Measurements from ENCODE around the gene GUCY2C. TPM values are rescaled to one million over a fixed set of nuclear protein-coding genes. Genes with fewer than 3 reads are reported as not detected.

The GUCY2C gene
- total RNA-seq, 1 experiment from 2014 or later: 1.9 TPM

- no peaks in the 10 kb centered on the region for H3K9me3 ChIP-seq (ENCODE audit: control insufficient read depth, low read depth, low read length)
- H3K56ac ChIP-seq (ENCODE audit: insufficient read length, low read depth, low read length): no peak overlapping the region
- WGBS (ENCODE audit: extremely low coverage, insufficient read length, low lambda C conversion rate): no CpG with 5 or more reads among the region's 4 CpGs
- no peak for TF ChIP-seq CTCF (conservative IDR thresholded peaks at IDR 0.05)
- no peak for DNase-seq
- no peak overlapping the region for H3T11ph ChIP-seq (ENCODE audit: low read length)
- Mint-ChIP-seq H3K9me3 (no peaks in the 10 kb centered on the region), H3K4me1 (peaks cover 4 to 11% of the 10 kb centered on the region in 2 experiments; a peak in 3 of 4 replicates), H3K36me3 (ENCODE audit: insufficient read depth in 1 of 3, low read depth in 3 of 3) (no peaks in the 10 kb centered on the region), H3K27me3 (ENCODE audit: low read depth) (no peaks in the 10 kb centered on the region), H3K27ac (no peak overlapping the region), H3K4me3 (no peak overlapping the region)
- no peaks in the 10 kb centered on the region for H3K79me2 ChIP-seq (ENCODE audit: insufficient read depth, low read length)
- H4K20me1 ChIP-seq (ENCODE audit: control insufficient read depth, insufficient read depth, insufficient read length): no peaks in the 10 kb centered on the region
- no peak overlapping the region for H2AFZ ChIP-seq (ENCODE audit: low read length)
- H3K4ac ChIP-seq (ENCODE audit: low read depth, low read length): no peak overlapping the region
- H4K5ac ChIP-seq (ENCODE audit: insufficient read length, low read depth, low read length): no peak overlapping the region
- no peak overlapping the region for H2BK15ac ChIP-seq (ENCODE audit: low read depth, low read length)
- no peaks in the 10 kb centered on the region for H3K27me3 ChIP-seq (ENCODE audit: insufficient read depth, low read length)
- no peak overlapping the region for H3K4me2 ChIP-seq (ENCODE audit: insufficient read depth, insufficient read length, low read length)
- H2BK12ac ChIP-seq (ENCODE audit: insufficient read length, low read depth, low read length): no peak overlapping the region
- no peak overlapping the region for H3K9ac ChIP-seq (ENCODE audit: extremely low read depth, insufficient read length, low read length)
- H4K91ac ChIP-seq (ENCODE audit: insufficient read length, low read depth, low read length): no peak overlapping the region
- no peak overlapping the region for H3K23ac ChIP-seq (ENCODE audit: insufficient read length, low read depth, low read length)
- no peak overlapping the region for H2BK20ac ChIP-seq (ENCODE audit: low read depth, low read length, poor library complexity, severe bottlenecking)
- H3K79me1 ChIP-seq (ENCODE audit: insufficient read depth, low read depth, low read length, poor library complexity, severe bottlenecking): no peaks in the 10 kb centered on the region
- no peaks in the 10 kb centered on the region; the same call in 1 of the 2 replicates for H3K4me1 ChIP-seq (ENCODE audit: insufficient read depth, low read length)
- no peak overlapping the region for H3K14ac ChIP-seq (ENCODE audit: insufficient read depth, low read length)
- no peak overlapping the region for H3K18ac ChIP-seq (ENCODE audit: insufficient read length, low read depth, low read length)
- no peak overlapping the region for H2BK120ac ChIP-seq (ENCODE audit: low read depth, low read length, poor library complexity, severe bottlenecking)
- H2AK5ac ChIP-seq (ENCODE audit: insufficient read length, low read length): no peak overlapping the region
- H2BK5ac ChIP-seq (ENCODE audit: insufficient read length, low read length): no peak overlapping the region
- no peaks in the 10 kb centered on the region for H3K23me2 ChIP-seq (ENCODE audit: insufficient read length, low read depth, low read length, poor library complexity, severe bottlenecking)
- no peak overlapping the region for H3K27ac ChIP-seq (ENCODE audit: insufficient read length, low read depth, low read length)
- no peak overlapping the region for H4K8ac ChIP-seq (replicated peaks; ENCODE audit: insufficient read length, low read depth, low read length)
These were observed 42.0 kb downstream of the GUCY2C start for GRCh38 chr12:14654416-14654815.

Measured in H9 (cell line).